Inferior parietal cortex (tissue), 1 donor: Measurements from ENCODE around the gene ARRB1.
"Not testable (repeated sequence)": the region's sequence is repeated elsewhere in the genome, so short reads cannot be mapped to it uniquely, and the experiment has no call there.

ENCODE experiments used
- DNase-seq: peaks from one replicate; pipeline ENCODE4 v3.0.0-alpha.2; 2016; ENCODE audit errors: extremely low spot score

The ARRB1 gene

DNA sequence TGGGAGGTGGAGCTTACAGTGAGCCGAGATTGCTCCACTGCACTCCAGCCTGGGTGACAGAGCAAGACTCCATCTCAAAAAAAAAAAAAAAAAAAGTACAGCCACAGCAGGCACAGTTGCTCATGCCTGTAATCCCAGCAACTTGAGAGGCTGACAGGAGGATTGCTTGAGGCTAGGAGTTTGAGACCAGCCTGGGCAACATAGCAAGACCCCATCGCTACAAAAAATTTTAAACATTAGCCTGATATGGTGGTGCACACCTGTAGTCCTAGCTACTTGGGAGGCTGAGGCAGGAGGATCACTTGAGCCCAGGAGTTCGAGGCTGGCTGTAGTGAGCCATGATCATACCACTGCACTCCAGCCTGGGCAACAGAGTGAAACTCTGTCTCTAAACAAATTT lies 76.7 kb downstream of the ARRB1 start:
- not testable (repeated sequence) for DNase-seq

DNA sequence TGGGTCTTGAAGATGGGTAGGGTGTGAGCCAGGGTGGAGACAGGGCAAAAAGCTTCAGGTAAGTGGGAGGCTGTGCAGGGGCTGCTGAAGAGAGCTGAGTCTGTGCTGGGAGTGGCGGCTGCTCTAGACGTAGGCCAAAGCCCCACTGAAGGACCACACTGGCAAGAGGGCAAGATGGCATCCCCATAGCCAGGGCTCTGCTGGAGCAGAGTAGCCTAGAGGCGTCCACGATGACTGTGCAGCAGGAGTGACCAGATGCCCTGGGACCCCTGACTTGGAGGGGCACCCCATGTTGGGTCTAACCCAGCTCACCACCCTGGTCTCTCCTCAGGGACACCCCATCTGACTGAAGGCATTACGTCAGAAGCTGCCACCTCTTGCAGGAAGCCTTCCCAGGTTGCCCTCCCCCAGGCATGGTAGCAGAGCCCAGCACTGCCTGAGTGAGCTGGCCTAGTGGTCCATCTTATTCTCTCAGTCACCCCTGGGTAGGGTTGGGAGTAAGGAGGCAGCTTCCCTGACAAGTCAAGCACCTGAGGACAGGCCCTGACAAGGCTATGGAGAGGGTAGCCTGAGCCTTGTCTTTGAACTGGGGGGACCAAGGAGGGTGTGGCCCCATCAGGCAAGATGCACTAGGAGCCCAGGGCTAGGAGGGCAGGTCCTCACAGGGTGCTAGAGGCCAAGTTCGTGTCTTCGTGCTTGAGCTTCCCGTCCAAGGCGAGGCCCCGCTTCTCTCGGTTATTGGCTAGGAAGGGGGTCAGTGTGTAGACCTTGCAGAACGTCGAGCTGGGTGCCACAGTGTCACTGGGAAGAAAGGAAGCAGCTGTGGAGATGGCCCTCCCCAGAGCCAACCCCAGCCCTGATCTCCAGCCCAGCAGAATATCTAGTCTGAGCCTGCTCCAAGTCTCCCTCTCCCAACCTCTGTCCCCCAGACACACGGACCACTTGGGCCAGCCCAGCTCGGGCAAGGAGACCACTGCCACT lies 77.8 kb downstream of the ARRB1 start:
- DNase-seq = no peak

DNA sequence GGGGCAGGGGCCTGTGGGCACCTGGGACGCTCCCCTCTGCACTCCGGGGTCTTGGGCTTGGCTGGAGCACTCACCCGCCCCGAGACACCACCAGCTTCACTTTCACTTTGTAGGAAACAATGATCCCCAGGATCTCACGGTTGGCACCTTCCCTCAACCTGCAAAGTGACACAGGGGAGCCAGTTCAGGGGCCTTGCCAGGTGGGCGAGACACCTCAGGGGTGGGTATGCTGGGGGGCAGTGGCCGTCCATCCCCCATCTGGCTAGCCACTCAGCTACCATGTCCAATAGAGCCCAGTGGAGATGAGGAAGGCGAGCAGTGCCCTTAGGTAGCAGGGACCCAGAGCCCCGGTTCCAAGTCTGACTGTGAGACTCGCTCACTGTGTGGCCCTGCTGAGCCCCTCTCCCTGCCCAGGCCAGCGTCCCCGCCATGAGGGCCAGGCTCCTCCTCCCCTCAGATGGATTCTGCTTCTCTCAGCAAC lies 78.6 kb downstream of the ARRB1 start:
- DNase-seq = no peak

DNA sequence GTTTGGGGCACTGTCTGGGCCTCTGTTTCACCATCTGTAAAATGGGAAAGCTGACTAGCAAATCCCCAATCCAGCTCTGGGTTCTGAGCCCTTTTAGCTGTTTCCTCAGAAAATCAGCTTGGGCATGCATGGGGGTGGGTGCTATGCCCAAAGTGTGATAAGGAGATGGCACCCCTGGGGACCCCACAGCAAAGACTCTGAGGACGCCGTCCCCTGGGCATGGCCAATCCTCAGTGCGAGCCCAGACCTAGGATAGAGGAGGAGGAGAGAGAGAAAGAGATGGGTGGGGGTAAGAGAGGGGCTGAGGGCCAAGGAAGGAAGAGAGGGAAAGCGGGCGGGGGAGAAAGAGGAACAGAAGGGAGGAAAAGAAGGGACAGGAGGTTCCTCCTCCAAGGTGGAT lies 79.1 kb downstream of the ARRB1 start:
- DNase-seq = no peak

DNA sequence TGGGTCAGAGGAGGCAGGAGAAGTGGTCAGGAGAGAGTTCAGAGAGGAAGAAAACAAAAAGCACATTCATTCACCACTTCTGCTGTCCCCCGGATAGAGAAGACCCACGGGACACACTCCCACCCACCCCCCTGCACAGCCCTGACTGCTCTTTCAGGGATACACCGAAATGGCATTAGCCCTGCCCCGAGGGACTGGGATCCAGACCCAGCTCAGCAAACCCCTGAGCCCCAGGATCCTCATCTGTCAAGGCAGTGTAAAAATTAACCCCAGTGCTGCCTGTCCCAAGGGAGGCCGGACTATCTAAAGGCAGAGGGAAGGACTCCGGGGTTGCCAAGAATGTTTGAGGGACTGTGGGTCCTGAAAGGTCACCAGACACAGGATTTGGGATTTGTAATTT lies 79.7 kb downstream of the ARRB1 start:
- DNase-seq = no peak

DNA sequence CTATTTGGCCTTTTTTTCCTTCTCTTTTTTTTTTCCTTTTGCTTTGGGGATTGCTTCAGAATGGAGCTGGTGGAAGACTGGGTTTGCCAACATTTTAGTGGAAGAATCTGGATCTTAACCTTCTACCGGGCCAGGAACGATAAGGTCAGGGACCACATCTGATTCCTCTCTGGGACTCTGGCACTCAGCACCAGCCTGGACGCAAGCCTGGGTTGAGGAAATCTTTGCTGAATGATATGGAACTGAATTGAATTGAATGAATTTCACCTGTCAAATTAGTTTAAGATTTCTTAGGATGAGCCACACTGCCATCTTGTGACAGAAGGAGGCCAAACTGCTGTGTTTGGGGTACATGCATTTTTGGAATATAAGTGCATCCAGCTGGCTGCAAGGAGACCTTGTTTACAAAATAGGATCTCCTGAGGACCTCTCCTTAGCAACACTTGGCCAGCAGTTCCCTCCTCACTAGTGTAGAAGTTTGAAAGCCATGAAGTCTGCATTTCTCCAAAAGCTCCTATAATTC lies 80.5 kb downstream of the ARRB1 start:
- DNase-seq = no peak

DNA sequence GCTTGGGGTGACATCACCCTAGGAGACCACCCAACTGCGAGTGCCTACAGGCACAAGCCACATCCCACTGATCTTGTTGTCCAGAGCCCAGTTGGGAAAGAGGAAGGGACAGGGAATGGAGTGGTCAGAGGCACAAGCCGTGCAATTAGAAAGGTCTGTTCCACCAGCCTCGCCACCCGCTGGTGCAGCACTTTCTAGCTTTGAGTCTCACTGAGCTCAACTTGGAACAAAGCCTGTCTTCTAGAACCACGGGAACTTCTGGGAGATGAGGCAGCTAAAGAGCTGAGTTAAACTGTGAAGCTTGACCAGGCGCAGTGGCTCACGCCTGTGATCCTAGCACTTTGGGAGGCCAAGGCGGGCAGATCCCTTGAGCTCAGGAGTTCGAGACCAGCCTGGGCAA lies 81.6 kb downstream of the ARRB1 start:
- no peak for DNase-seq

DNA sequence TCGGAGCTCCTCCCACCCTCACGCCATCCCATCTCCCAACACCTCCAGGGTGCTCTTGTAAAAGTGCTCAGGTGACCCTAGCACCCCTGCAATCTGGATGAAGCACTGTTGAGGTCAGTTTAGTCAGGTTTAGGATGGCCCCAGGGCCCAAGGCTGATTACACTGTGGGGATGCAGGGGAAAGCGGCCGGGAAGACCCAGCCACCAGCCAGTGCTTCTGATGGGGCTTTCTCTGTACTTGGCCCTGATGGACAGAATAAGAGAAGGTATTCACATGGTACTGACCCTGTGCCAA lies 82.1 kb downstream of the ARRB1 start:
- DNase-seq = no peak

DNA sequence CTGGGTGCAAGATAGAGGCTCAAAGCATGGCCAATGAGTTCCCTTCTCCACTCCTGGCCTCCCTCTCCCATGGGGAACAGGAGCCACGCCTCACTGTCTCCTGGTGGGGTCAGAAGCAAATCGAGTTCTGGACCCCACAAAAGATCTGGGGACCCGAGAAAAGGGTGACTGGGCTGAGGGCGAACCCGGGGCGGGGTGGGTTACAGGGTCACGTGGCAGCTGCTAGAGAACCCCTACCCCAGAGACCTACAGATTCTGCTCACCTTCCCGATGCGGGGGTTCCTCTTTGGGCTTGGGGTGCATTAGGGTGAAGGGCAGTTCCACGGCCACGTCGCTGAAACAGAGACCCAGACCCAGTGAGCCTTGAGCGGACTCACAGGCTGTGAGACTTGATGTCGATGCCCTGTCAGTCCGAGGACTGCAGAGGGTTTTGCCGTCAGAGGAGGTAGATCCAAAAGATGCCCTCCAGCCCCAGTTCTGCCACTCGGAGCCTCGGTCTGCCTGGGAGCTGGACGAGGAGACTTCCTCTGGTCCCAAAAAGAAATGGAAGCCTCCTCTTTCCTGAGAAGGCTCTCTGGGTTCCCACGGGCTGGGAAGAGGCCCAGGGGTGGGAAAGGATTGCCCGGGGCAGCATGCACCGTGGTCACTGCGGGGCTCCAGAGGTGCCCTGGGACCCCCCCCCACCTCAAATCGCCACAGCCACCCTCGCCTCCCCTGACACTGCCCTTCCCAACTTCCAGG lies 82.7 kb downstream of the ARRB1 start:
- no peak for DNase-seq

DNA sequence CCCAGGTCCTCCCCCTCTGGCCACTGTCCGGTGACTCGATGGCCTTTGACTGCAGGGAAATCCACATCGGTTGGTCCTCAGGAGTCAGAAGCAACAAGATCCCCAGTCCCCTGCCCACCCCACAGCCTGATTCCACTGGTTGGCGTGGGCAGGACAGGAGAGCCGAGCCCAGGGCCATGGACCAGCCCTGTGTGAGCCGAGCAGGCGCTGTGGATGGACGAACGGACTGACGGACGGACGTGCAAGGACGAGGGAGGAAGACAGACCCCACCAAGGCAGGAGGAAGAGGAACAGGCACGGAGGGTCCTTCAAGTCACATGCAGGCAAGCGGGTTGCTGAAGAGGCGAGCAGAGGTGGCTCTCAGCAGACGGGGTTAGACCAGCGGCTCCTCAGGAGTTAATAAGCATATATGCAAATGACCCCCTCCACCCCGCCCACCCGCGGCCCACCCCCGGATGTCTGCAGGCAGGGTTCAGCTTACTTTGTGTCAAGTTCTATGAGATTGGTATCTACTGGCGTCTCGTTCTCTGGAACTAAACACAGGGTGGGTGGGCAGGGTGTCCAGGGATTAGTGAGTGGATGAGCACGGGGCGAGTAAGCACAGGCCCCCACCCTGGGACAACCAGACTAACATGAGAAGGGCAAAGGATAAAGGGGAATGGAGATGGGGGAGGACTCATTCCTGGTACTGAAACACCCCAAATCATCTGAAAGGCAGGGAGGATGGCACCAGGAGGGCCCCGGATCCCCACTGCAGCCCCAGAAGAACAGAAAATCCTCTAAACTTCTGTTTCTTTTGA lies 84.1 kb downstream of the ARRB1 start:
- no peak for DNase-seq

DNA sequence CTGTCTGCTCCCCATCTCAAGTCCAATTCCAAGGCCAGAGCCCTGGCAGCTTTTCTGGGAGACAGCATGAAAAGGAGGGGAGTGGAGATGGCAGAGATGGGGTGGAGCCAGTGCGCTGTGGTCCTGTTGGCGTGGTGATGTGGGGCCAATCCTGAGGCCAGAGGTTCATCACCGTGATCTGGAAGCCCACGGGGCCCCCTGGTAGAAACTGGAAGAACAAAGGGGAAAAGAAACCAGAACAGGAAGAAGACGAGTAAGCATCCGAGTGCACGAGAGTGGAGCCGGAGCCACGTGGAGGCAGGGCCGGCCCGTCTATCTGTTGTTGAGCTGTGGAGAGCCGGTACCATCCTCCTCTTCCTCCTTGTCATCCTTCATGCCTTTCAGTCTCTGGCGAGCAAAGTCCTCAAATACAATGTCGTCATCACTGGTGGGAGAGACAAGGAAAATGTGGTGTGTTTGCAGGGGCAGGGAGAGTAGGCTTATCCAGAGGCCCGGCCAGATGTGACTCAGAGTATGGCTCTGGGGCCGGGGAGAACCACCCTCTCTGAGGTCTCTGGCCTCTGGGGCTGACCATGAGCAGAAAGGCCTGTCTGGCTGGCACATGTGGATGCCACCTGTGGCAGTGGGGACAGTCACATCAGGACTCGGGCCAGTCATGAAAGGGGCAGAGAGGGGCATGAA lies 85.5 kb downstream of the ARRB1 start:
- no peak for DNase-seq

DNA sequence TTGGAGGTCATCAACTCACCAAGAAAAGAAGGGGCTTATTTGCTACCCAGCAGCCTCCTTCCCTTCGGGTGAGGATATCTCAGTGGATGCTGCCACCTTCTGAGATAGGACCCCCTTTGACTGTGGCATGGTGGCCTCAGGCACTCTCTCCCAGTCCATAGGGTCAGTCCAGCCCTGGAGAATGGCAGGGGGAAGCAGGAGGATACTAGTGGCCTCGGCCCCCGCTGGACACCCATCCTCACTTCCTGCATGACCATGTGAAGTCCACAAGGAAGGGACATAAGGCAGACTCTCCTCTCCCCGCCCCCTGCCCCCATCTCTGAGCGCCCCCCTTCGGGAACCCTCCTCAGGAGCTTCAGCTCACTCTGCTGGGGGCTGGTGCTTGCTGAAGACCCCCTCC lies 86.5 kb downstream of the ARRB1 start:
- no peak for DNase-seq

DNA sequence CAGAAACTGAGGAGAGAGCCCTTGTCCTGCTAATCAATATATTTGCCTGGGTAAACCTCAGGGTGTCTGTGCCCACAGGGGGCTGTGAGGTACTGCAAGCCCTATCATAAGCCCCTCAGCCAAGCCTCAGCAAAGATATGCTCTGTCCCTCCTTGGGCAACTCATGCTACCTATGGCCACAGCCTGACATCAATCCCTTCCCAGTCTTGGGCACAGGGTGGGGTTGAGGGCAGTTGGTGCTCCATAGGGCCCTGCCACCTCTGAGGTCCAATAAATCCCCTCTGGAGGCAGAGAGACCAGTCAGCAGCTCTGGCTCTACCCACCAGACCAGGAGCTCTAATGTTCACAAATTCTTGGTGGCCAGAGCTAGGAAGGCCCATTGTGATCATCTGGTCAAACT lies 87.1 kb downstream of the ARRB1 start:
- DNase-seq = no peak

DNA sequence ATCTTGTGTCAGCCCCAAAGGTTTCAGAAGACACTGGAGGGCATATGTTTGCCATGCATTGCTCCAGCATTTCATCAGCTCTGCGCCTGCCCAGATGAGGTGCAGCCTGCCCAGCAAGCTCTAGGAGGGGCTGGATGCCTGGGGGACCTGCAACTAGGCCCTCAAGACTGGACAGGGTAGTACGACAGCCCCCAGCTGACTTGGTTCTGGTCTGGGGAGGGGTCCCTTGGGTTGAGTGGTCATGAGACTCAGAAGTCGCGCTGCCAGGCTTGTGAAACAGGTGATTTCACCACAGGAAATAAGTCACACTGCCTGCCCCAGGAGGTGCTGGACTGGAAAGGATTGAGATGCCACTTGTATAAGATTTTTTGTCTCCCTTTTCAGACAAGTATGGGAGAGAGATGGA lies 87.5 kb downstream of the ARRB1 start:
- no peak for DNase-seq

DNA sequence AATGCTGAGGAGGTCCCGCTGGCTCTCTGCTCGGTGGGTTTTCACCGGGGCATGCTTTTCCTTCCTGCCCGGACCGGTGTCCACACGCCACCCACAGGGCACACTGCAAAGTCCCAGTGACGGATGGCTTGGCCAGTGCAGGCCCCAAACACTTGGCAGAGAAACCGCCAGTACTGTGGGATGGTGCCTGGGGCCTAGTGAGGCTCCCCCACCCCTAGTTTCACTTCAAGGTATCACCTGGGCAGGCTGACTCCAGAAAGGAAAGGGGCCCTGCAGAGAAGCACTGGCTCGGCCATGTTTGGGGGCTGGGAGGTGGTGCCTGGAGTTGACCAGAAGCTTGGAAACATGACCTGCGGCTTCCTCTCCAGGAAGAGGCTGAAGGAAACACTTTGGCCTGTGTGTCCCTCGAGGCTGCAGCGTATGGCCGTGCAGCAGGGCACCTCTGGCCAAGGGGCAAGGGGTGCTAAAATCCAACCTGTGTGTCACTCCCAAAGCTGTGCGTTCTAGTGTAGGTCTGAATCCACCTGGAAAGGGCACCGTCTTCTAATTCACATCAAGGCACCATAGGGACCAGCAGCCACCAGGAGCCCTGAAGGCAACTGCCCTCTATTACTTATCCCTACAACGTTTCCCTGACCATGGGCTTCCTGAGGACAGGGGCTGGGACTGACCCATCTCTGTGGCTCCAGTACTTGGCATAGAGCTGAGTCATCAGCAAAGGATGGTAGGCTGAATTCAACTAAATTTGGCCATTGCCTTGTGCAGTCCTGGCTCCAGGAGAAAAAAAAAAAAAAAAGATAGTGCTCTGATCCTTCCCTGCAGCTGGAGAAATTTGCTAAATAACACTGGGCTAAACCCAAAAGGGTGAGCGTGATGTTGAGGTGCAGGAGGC lies 88.3 kb downstream of the ARRB1 start:
- DNase-seq = no peak

DNA sequence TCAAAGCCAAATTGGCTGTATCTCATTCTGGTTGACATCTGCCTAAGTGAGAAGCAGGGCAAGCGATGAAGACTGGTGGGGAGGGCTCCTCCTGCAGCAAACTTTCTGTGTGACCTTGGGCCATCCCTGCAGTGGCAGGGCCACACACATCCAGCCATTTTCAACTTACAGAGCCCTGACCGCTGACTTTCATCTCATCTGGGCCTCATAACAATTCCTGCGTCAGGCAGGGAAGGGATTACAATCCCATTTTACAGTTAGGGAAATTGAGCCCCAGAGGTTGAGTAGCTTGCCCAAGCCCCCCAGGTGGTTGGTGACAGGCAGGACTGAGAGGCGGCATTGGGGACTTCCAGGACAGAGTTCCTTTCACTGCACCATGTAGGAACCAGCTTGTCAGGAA lies 89.0 kb downstream of the ARRB1 start:
- no peak for DNase-seq

DNA sequence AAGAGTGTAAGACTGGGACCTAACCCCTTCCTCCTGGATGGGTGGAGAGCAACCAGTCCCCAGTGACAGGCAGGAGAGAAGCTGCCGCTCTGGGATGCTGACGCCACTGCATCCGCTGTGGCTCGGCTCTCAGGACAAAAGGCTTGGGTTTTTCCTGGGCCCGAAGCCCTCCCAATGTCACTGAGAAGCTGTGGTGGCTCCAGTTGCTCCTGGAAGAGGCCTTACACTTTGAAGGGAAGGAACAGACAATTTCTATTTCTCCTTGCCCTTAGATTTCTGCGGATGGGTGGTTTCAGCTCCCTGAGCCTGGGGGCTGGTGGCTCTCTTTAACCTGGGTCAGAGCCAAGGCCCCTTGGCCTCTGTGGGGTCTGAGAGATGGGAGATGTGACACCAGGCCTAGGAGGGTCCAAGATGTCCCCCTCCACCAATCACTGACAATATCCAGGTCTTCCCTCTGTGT lies 89.5 kb downstream of the ARRB1 start:
- no peak for DNase-seq

DNA sequence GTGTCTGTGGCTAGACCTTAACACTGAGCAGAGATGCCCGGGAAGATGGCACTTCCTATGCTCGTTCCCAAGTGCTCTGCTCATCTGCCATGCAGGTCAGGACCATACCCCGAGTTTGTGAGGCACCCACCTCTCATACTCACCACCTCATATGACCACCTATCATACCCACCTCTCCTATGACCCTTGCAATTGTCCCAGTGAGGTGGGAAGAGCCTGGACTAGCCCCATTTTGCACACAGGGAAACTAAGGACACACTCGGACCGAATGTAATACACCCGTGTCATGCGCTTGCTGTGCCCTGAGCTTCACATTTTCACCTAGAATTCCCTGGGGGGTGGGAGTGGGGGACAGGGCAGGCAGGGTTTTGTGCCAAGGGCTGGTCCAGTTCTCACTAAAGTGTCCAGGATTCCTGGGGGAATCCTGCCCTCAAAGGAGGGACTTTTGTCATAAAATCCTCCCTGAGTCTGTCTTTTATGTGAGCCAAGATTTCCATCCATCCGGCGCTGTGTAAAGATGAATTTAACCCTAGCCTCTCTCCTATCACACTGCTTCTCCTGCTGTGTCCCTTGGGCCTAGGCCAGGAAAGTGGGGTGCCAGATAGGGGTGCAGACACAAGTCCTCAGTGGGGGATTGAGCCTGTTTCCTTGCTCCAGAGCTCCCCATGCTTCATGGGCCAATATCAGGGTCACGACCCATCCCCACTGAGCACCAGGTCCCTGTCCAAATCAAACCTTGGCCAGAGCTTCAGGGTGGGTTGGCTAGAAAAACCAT lies 90.9 kb downstream of the ARRB1 start:
- no peak for DNase-seq

DNA sequence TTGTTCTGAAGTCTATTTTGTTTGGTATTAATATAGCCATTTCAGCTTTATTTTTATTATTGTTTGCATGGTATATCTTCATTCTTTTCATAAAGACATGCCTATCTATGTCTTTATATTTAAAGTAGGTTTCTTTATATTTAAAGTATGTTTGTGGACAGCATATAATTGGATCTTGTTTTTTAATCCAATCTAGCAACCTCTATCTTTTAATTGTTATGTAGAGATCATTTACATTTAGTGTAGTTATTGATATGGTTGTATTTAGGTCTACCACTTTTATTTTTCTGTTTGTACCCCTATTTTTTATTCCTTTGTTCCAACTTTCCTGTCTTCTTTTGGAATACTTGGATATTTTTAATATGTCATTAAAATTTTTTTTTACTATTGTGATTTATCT lies 97.1 kb downstream of the ARRB1 start:
- DNase-seq = no peak

DNA sequence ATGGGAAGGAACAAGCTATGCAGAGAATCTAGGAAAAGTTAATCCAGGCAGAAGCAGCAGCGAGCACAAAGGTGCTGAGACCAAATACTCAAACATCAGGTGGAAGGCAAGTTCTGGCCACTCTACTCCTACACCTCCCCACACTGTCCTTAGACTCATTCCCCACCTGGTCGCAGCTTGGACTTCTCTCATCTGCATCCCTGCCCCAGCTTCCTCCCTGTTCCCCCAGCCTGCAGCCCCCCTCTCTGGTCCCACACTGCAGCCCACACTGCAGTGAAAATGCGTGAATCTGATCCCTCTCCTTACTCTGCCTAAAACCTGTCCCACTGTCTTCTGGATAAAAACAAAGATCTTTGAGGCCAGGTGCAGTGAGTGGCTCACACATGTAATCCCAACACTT lies 101.8 kb downstream of the ARRB1 start:
- no peak for DNase-seq
